IMR-90 (cell line): ENCODE results near the gene PRKCE. TPM values are rescaled to one million over a fixed set of nuclear protein-coding genes. Genes with fewer than 3 reads are reported as not detected.

ENCODE experiments used
- ATAC-seq: fragments of 200-7000 bp; cut with Tn5 transposase; 2 replicates; pipeline ENCODE4 v1.9.1; 2020; ENCODE audit warnings: low read depth, mild to moderate bottlenecking, moderate library complexity
- BruUV-seq: library from RNA; stranded (reverse); fragments of 400-500 nt; replicated peaks from 2 replicates; lab custom pipeline; 2021; lab: Mats Ljungman, UMichigan
- CTCF ChIA-PET: fragments of 300-600 bp; formaldehyde crosslinking; extraction: SDS; loops from one replicate; lab custom pipeline; 2021; ENCODE audit warnings: antibody characterized with exemption; lab: Yijun Ruan, JAX
- POLR2A ChIA-PET: fragments of 300-600 bp; sonication (Branson Sonifier 250); formaldehyde crosslinking; loops from one replicate; lab custom pipeline; 2022; ENCODE audit warnings: antibody characterized with exemption; ENCODE audit not compliant: unreplicated experiment; lab: Charles Lee
- DNase-seq: peaks from one replicate; pipeline ENCODE4 v3.0.0; 2013
- H2AFZ ChIP-seq: replicated peaks from 2 replicates; pipeline ENCODE3; 2013; ENCODE audit warnings: low read length, mild to moderate bottlenecking; ENCODE audit not compliant: poor library complexity
- H2AK5ac ChIP-seq: 2 replicates; pipeline ENCODE4 v1.6.1; 2013; ENCODE audit warnings: low read depth, low read length, inconsistent platforms
- H2AK9ac ChIP-seq: replicated peaks from 2 replicates; pipeline ENCODE3; 2013; ENCODE audit warnings: mild to moderate bottlenecking, low read depth, low read length, moderate library complexity; ENCODE audit not compliant: poor library complexity
- H2BK120ac ChIP-seq: 2 replicates; pipeline ENCODE4 v1.6.1; 2013; ENCODE audit warnings: low read depth, low read length, inconsistent platforms
- H2BK15ac ChIP-seq: 3 replicates; pipeline ENCODE4 v1.6.1; 2013; ENCODE audit warnings: low read depth, low read length, inconsistent platforms
- H2BK20ac ChIP-seq: 2 replicates; pipeline ENCODE4 v1.6.1; 2013; ENCODE audit warnings: low read depth, mild to moderate bottlenecking, inconsistent platforms, low read length, moderate library complexity
- H2BK5ac ChIP-seq: 2 replicates; pipeline ENCODE4 v1.6.1; 2013; ENCODE audit warnings: mild to moderate bottlenecking, low read depth, low read length, inconsistent platforms; ENCODE audit not compliant: poor library complexity, severe bottlenecking
- H3K14ac ChIP-seq: replicated peaks from 2 replicates; pipeline ENCODE4 v1.6.1; 2013; ENCODE audit warnings: low read depth, low read length, inconsistent platforms
- H3K18ac ChIP-seq: 2 replicates; pipeline ENCODE4 v1.6.1; 2013; ENCODE audit warnings: low read depth, low read length, control low read depth
- H3K23ac ChIP-seq: 2 replicates; pipeline ENCODE4 v1.6.1; 2013; ENCODE audit warnings: low read depth, low read length, inconsistent platforms
- H3K27ac ChIP-seq: 2 replicates; pipeline ENCODE4 v1.5.1; 2013; ENCODE audit warnings: mild to moderate bottlenecking, control low read depth, low read length; ENCODE audit not compliant: insufficient read depth
- H3K27me3 ChIP-seq: 2 replicates; pipeline ENCODE4 v1.6.1; 2013; ENCODE audit warnings: low read length; ENCODE audit not compliant: control insufficient read depth, insufficient read depth
- H3K36me3 ChIP-seq: 2 replicates; pipeline ENCODE4 v1.6.1; 2013; ENCODE audit warnings: low read length, mixed read lengths; ENCODE audit not compliant: control insufficient read depth, insufficient read depth
- H3K4ac ChIP-seq: 2 replicates; pipeline ENCODE4 v1.6.1; 2013; ENCODE audit warnings: low read depth, low read length, inconsistent platforms
- H3K4me1 ChIP-seq: 2 replicates; pipeline ENCODE4 v1.6.1; 2013; ENCODE audit warnings: low read length, mixed read lengths; ENCODE audit not compliant: control insufficient read depth, insufficient read depth
- H3K4me2 ChIP-seq: 2 replicates; pipeline ENCODE4 v1.6.1; 2013; ENCODE audit warnings: low read depth, mild to moderate bottlenecking, control low read depth, low read length, moderate library complexity
- H3K4me3 ChIP-seq: 2 replicates; pipeline ENCODE4 v1.5.1; 2013; ENCODE audit warnings: low read depth, mild to moderate bottlenecking, control low read depth, low read length, moderate library complexity; ENCODE audit not compliant: insufficient read depth
- H3K56ac ChIP-seq: 2 replicates; pipeline ENCODE4 v1.6.1; 2013; ENCODE audit warnings: low read length, inconsistent platforms; ENCODE audit not compliant: insufficient read depth; ENCODE audit errors: extremely low read depth
- H3K79me1 ChIP-seq, 2 experiments: 2 replicates each; pipeline ENCODE4 v1.6.1; 2013; ENCODE audit warnings: low read length in 2 of 2, inconsistent platforms in 1 of 2, low read depth in 1 of 2
- H3K9ac ChIP-seq: 2 replicates; pipeline ENCODE4 v1.6.1; 2013; ENCODE audit warnings: low read depth, low read length, control low read depth
- H3K9me1 ChIP-seq: 2 replicates; pipeline ENCODE4 v1.6.1; 2013; ENCODE audit warnings: low read length, inconsistent platforms; ENCODE audit not compliant: insufficient read depth
- H3K9me3 ChIP-seq: 2 replicates; pipeline ENCODE4 v1.6.1; 2013; ENCODE audit warnings: low read length; ENCODE audit not compliant: control insufficient read depth, insufficient read depth
- H4K20me1 ChIP-seq: 2 replicates; pipeline ENCODE4 v1.6.1; 2013; ENCODE audit warnings: low read length, inconsistent platforms; ENCODE audit not compliant: insufficient read depth
- H4K5ac ChIP-seq: 2 replicates; pipeline ENCODE4 v1.6.1; 2013; ENCODE audit warnings: mild to moderate bottlenecking, low read depth, low read length, control low read depth
- H4K8ac ChIP-seq, 2 experiments: 2 replicates each; pipeline ENCODE4 v1.6.1; 2013; ENCODE audit warnings: low read depth in 2 of 2, low read length in 2 of 2, control low read depth in 1 of 2, inconsistent platforms in 1 of 2
- H4K91ac ChIP-seq: 2 replicates; pipeline ENCODE4 v1.6.1; 2013; ENCODE audit warnings: low read depth, low read length, inconsistent platforms; ENCODE audit not compliant: insufficient read depth
- CHD1 ChIP-seq: IDR thresholded peaks from 2 replicates; pipeline ENCODE4 v1.6.1; 2012; ENCODE audit warnings: low read depth, low read length, improper control_type of control experiment
- CTCF ChIP-seq: conservative IDR thresholded peaks from 2 replicates; pipeline ENCODE4 v1.5.1; 2012; ENCODE audit warnings: mild to moderate bottlenecking, low read depth, low read length, improper control_type of control experiment
- MAFK ChIP-seq: IDR thresholded peaks from 2 replicates; pipeline ENCODE4 v1.6.1; 2012; ENCODE audit warnings: low read depth, low read length, improper control_type of control experiment
- MAZ ChIP-seq: IDR thresholded peaks from 2 replicates; pipeline ENCODE4 v1.6.1; 2012; ENCODE audit warnings: low read depth, mild to moderate bottlenecking, low read length, improper control_type of control experiment, moderate library complexity, borderline replicate concordance
- MXI1 ChIP-seq: IDR thresholded peaks from 2 replicates; pipeline ENCODE4 v1.6.1; 2012; ENCODE audit warnings: low read depth, mild to moderate bottlenecking, low read length, moderate library complexity, borderline replicate concordance
- POLR2A ChIP-seq: IDR thresholded peaks from 2 replicates; pipeline ENCODE4 v1.6.1; 2012; ENCODE audit warnings: mild to moderate bottlenecking, low read depth, low read length
- RFX5 ChIP-seq: IDR thresholded peaks from 2 replicates; pipeline ENCODE4 v1.8.0; 2012; ENCODE audit warnings: low read depth, mild to moderate bottlenecking, low read length, moderate library complexity
- WGBS, 2 experiments: methylation state at CpG; one replicate each; pipeline versions ENCODE4 v1.1.5 to v1.1.7; 2013; ENCODE audit warnings: missing lambda C conversion rate in 2 of 2; ENCODE audit not compliant: insufficient read length in 1 of 2; ENCODE audit errors: extremely low coverage in 2 of 2; 5-methylcytosine and 5-hydroxymethylcytosine counted together
- dilution Hi-C: fragments of 300-500 bp; cut with HindIII; formaldehyde crosslinking; loops from one replicate; pipeline ENCODE4 v1.14.3; 2018; ENCODE audit warnings: low sequenced_read_pairs; ENCODE audit not compliant: unreplicated experiment
- in situ Hi-C: fragments of 300-500 bp; cut with MboI; formaldehyde crosslinking; loops from 3 replicates; pipeline ENCODE4 v1.14.3; 2019; ENCODE audit warnings: low sequenced_read_pairs, inconsistent platforms, mixed read lengths
- intact Hi-C: fragments of 100-400 bp; cut with micrococcal nuclease; formaldehyde crosslinking; loops from 2 replicates; pipeline ENCODE4 v1.10.0; 2022
- polyA plus RNA-seq, 3 experiments: library from polyadenylated mRNA; depleted of rRNA; stranded (reverse); fragments of >200 nt; gene quantifications; 2 replicates each; pipeline ENCODE4 v1.2.3, GENCODE V29; 2012; ENCODE audit warnings: low replicate concordance in 1 of 3
- total RNA-seq: library from RNA; depleted of rRNA; stranded (reverse); fragments of >200 nt; gene quantifications from 2 replicates; pipeline ENCODE4 v1.2.3, GENCODE V29; 2012

PRKCE gene
- total and polyA plus RNA-seq, 2 of the 4 experiments (the other 2 are of a cell fraction), result 8.1 to 32.4 TPM

DNA sequence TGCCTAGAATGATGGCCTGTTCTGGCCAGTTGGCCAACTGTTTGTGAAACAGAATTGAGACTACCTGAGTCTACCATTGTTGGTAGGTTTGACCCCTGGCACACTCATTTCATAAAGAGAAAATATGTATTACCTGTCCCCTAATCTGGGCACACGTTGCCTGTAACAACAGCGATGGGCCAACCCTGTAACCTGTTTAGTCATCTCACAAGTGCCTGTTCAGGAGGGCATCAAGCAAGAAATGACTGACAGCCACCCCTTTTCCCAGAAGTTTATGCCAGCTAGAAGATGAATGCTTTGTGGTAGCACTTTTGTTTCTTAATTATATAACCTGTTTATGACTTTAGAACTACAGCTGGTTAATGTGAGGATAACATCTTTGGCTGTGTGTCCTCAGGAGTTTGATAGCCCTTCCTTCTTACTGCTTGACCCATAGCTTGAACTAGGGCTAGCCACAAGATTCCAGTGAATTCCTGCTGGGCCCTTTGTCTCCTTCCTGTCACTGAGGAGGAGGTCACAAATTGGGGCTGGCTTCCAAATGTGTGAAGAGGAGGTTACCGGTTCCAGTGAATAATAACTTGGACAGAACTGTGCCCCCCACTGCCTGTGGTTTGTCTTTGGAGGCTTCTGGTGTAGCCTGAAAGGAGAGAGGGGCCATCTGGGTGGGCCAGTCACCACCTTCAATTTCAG is 371.8 kb downstream of the PRKCE start:
- Histone ChIP-seq H4K20me1 (no peaks in the 10 kb centered on the region), H3K18ac (no peak overlapping the region), H4K8ac (no peak overlapping the region), H2AK5ac (no peak overlapping the region), H3K56ac (no peak overlapping the region), H2BK120ac (no peak overlapping the region), H3K27ac (no peak overlapping the region), H4K91ac (no peak overlapping the region), H2BK20ac (no peak overlapping the region), H3K27me3 (no peaks in the 10 kb centered on the region), H3K79me1 (no peaks in the 10 kb centered on the region), H3K14ac (no peak overlapping the region; the same call in 1 of the 2 replicates), H2BK5ac (no peak overlapping the region), H3K9me3 (0 out of 2 replicates have a peak, but pooled peaks cover 2% of the 10 kb centered on the region), H2AFZ (no peak overlapping the region), H3K4ac (no peak overlapping the region), H2AK9ac (no peak overlapping the region), H3K4me3 (no peak overlapping the region), H3K9ac (no peak overlapping the region), H3K36me3 (peaks cover 4% of the 10 kb centered on the region), H3K23ac (no peak overlapping the region), H3K9me1 (peaks cover 3% of the 10 kb centered on the region; the same call in 1 of the 2 replicates), H2BK15ac (no peak overlapping the region), H3K4me2 (no peak overlapping the region), H4K5ac (no peak overlapping the region), H3K4me1 (no peaks in the 10 kb centered on the region)
- no CpG with 5 or more reads among the region's 3 CpGs for WGBS, 2 experiments
- no peak for ATAC-seq
- BruUV-seq, result no TSS peak
- intact Hi-C loops, result no loop called here
- DNase-seq, result no peak
- TF ChIP-seq POLR2A, result no peak
- TF ChIP-seq RFX5, result no peak
- no peak for TF ChIP-seq MAFK
- no peak for TF ChIP-seq CHD1
- no peak for TF ChIP-seq CTCF
- TF ChIP-seq MAZ, result no peak
- no peak for TF ChIP-seq MXI1
- dilution Hi-C loops, result no loop called here
- ChIA-PET CTCF (interaction anchor here (0.8 kb wide), 1 partner anchor 12 kb away, joined by 4 read pairs; no protein-coding TSS in a partner anchor), POLR2A (no interaction called here)
- in situ Hi-C loops, result loop anchor here (25.0 kb wide), 1 partner anchor 339 kb away; no protein-coding TSS in a partner anchor
